Choroid plexus epithelial cell (primary cell): ENCODE measurements around the gene NME7.

ENCODE experiments used
- DNase-seq: peaks from one replicate; pipeline ENCODE4 v3.0.0-alpha.2; 2010; ENCODE audit warnings: low read depth
- H3K4me3 ChIP-seq: 2 replicates; pipeline ENCODE4 v1.5.1; 2011; ENCODE audit warnings: low read depth, mild to moderate bottlenecking, control low read depth, low read length, moderate library complexity
- CTCF ChIP-seq: conservative IDR thresholded peaks from 2 replicates; pipeline ENCODE4 v1.5.1; 2011; ENCODE audit warnings: low read depth, mild to moderate bottlenecking, control low read depth, inconsistent platforms, low read length, moderate library complexity

The NME7 gene

GRCh38 chr1:169202791-169203665 lies 164.6 kb downstream of the NME7 start:
- no peak for DNase-seq
- H3K4me3 ChIP-seq, result no peak overlapping the region
- TF ChIP-seq CTCF, result no peak

- no peak overlapping the region for H3K4me3 ChIP-seq
- no peak for TF ChIP-seq CTCF
- DNase-seq, result peak; percentile 14
Measured at GRCh38 chr1:169201084-169201619, 166.4 kb downstream of the NME7 start.

GRCh38 chr1:169200319-169200718 lies 167.3 kb downstream of the NME7 start:
- no peak for TF ChIP-seq CTCF
- DNase-seq, result no peak
- no peak overlapping the region for H3K4me3 ChIP-seq

GRCh38 chr1:169196581-169196980 lies 171.0 kb downstream of the NME7 start:
- no peak overlapping the region for H3K4me3 ChIP-seq
- no peak for TF ChIP-seq CTCF
- no peak for DNase-seq

GRCh38 chr1:169196161-169196560 lies 171.4 kb downstream of the NME7 start:
- no peak for TF ChIP-seq CTCF
- no peak overlapping the region for H3K4me3 ChIP-seq
- DNase-seq, result no peak

GRCh38 chr1:169193191-169193850 lies 174.3 kb downstream of the NME7 start:
- DNase-seq, result peak; percentile 58
- peak; percentile 35 for TF ChIP-seq CTCF
- no peak overlapping the region for H3K4me3 ChIP-seq
